ENCODE data around the gene SMARCC1. TPM values are rescaled to one million over a fixed set of nuclear protein-coding genes. Genes with fewer than 3 reads are reported as not detected.

The SMARCC1 gene
- polyA plus RNA-seq, 3 donors = 128 to 137 (median 130) TPM

DNA sequence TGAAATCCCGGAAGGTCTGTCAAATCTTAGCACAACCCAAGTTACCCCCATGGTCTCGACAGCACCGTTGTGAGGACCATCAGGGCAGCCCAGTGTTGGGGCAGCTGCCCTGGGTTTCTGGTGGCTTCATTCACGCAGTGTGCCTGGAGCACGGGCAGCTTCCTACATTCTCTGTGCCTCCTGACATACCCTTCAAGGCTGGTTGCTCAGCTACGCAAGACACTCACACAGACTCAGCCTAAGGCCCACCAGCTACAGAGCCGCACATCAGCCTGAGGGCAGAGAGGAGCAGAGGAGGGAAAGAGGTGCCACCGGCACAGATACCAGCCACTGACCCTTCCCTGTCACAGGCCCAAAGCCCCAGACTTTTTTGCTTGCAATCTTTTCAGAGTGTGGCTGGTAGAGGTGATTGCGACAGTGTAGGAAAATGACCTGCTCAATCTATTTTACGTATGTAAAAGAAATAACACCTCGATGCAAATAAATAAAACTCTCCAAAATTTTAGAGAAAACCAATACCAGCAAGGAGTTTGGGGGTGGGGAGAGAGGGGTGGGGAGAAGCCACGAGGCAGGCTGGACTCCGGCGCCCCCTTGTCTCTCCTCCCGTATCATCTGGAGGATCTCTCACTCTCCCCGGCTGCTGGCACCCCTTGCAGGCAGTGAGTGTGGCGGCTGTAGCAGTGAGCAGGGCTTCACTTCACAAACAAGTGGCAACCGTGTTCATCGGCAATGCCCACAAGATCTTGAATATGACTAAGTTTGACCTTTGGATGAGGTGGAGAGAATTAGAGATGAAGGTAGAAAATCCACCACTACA is 215.8 kb downstream of the SMARCC1 start:
- no peak for DNase-seq (ENCODE audit: low read depth in 3 of 3, low spot score in 2 of 3)

GRCh38 chr3:47556351-47556750 is 225.3 kb downstream of the SMARCC1 start:
- DNase-seq (ENCODE audit: low read depth in 3 of 3, low spot score in 2 of 3) = no peak

- no peak for DNase-seq (ENCODE audit: low read depth in 3 of 3, low spot score in 2 of 3)
Measured at GRCh38 chr3:47554335-47554734, 227.4 kb downstream of the SMARCC1 start.

DNA sequence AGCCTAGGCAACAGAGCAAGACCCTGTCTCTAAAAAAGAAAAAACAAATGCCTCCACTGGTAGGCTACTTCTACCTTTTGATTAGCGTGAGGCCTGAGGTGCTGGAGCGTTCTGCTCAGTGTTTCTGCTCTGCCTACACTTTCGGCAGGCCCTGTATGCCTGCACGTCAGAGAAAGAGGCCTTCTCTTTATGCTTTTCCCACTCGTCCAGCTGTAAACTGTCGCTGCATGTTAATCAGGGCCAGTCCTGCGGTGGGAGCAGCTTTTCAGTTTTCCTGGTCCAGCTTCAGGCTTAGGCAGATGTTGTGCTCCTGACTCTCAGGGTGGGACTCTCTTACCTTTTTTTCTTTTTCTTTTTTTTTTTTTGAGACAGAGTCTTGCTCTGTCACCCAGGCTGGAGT is 228.3 kb downstream of the SMARCC1 start:
- no peak for DNase-seq (ENCODE audit: low read depth in 3 of 3, low spot score in 2 of 3)

DNA sequence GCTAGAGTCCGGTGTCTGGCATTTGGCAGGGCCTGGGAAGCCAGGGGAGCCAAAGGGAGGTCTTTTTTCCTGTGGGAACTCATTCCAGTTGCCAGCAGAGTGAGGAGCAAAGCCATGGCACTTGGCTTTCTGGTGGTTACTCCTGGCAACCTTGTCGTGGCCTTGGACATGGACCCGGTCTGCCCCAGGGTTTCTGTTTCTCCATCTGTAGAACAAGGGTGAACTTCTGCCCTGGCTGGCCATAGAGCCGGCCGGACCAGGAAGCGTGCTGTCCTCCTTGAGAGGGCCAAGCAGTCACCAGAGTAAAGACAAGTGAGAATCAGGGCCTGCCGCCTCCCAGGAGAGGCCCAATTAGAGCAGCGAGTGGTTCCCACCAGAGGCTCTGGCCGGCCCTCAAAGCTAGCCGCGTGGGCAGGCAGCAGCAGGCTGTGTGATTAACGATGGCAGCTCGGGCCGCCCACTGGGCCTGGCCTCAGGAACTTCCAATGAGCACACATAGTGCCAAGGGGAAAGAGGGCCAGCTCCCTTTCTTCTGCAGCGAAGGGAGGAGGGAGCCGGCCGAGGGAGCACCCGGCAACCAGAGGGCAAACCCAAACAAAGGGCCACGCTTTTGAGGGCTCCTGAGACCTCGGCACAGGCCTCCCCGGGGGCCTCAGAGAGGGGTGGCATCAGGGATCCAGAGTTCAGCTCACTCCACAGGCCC is 239.1 kb downstream of the SMARCC1 start:
- DNase-seq (ENCODE audit: low read depth in 3 of 3, low spot score in 2 of 3) = peak in 1 of 3 donors; percentile 13

DNA sequence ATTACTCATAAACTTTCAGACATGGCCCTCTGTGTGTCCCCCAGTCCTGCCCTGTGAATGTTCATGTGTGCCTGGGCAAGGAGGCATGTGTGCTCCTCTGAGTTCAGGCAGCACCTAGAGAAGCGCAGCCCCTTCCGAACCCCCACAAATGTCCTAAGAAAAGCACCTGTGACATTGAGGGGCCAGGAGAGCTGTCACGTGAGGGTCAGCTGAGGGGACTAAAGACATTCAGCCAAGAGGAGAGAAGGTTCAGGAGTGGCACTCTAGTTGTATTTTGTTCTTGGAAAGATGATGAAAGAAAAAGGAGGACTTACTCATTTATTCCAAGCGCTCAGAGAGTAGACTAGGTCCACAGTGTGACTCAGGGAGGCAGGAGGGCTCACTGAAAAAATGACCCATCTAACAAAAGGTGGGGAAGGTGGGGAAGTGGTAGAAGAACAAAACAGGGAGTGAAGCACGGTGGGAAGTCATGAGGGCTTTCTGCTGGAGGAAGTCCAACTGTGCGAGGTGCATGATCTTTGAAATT is 240.0 kb downstream of the SMARCC1 start:
- no peak for DNase-seq (ENCODE audit: low read depth in 3 of 3, low spot score in 2 of 3)

- DNase-seq (ENCODE audit: low read depth in 3 of 3, low spot score in 2 of 3) = no peak
Measured at GRCh38 chr3:47540281-47540680, 241.4 kb downstream of the SMARCC1 start.

DNA sequence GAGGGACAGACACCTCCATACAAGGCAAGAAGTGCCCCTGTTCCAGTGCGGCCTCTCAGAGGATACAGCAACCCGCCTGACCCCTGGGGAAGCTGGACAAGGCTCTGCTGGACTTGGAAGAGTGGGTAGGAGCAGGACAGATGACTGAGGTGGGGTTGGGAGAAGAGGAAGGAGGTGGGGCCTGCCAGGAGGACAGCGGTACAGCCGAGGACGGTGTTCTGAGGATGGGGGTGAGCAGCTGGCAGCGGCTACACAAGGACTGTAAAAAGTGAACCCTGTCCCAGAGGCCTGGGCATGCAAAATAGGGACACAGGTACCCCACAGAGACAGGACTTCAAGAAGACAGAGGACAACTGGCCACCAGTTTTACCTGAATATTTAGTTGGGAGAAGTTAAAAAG is 244.7 kb downstream of the SMARCC1 start:
- DNase-seq (ENCODE audit: low read depth in 3 of 3, low spot score in 2 of 3) = no peak

- DNase-seq (ENCODE audit: low read depth in 3 of 3, low spot score in 2 of 3) = no peak
Measured at GRCh38 chr3:47536221-47536891, 245.3 kb downstream of the SMARCC1 start.

Other genes with a start within 250 kb of the SMARCC1 start
- gene CSPG5, start 203.0 kb downstream of the SMARCC1 start, polyA plus RNA-seq (ENCODE audit: insufficient read length in 3 of 3) = 1 to 10 TPM in 1 of 3 donors, under 1 TPM in 2; 0.82 to 1.1 (median 0.96) TPM
- gene DHX30, start 21.2 kb upstream of the SMARCC1 start, polyA plus RNA-seq (ENCODE audit: insufficient read length in 3 of 3) = 10 to 100 TPM; 58.1 to 60.6 (median 59.4) TPM
- 100 to 1,000 TPM; 176 to 187 (median 182) TPM for gene MAP4, start 234.5 kb upstream of the SMARCC1 start, polyA plus RNA-seq (ENCODE audit: insufficient read length in 3 of 3)

Data from right renal cortex interstitium (tissue), 3 donors.